ENCODE measurements around the gene HECTD4. TPM values are rescaled to one million over a fixed set of nuclear protein-coding genes. Genes with fewer than 3 reads are reported as not detected.

Gene HECTD4
- total and polyA plus RNA-seq, 12 donors, result 3.0 to 33.7 (median 23.9) TPM

GRCh38 chr12:112347581-112347982 is 34.6 kb downstream of the HECTD4 start:
- intact Hi-C loops (cut with DNase I), result no loop called here
- 70 to 85% methylated on average over 2 of the region's 2 CpGs for WGBS, 2 donors
- peaks cover 0 to 40% (median 23%) of the 10 kb centered on the region in 9 donors for H3K4me1 ChIP-seq

GRCh38 chr12:112346194-112346593 is 36.0 kb downstream of the HECTD4 start:
- no peak for ATAC-seq
- 67 to 76% methylated on average over 1 of the region's 1 CpG for WGBS, 2 donors
- Histone ChIP-seq H3K9me3 (no peaks in the 10 kb centered on the region), H3K4me3 (no peak overlapping the region), H3K27me3 (no peaks in the 10 kb centered on the region), H3K4me1 (peaks cover 0 to 38% (median 19%) of the 10 kb centered on the region in 9 donors), H3K27ac (no peak overlapping the region), H3K36me3 (no peaks in the 10 kb centered on the region)
- DNase-seq, result no peak
- TF ChIP-seq, protein P1, sequence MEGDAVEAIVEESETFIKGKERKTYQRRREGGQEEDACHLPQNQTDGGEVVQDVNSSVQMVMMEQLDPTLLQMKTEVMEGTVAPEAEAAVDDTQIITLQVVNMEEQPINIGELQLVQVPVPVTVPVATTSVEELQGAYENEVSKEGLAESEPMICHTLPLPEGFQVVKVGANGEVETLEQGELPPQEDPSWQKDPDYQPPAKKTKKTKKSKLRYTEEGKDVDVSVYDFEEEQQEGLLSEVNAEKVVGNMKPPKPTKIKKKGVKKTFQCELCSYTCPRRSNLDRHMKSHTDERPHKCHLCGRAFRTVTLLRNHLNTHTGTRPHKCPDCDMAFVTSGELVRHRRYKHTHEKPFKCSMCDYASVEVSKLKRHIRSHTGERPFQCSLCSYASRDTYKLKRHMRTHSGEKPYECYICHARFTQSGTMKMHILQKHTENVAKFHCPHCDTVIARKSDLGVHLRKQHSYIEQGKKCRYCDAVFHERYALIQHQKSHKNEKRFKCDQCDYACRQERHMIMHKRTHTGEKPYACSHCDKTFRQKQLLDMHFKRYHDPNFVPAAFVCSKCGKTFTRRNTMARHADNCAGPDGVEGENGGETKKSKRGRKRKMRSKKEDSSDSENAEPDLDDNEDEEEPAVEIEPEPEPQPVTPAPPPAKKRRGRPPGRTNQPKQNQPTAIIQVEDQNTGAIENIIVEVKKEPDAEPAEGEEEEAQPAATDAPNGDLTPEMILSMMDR (IDR thresholded peaks at IDR 0.05), result no peak
- intact Hi-C loops (cut with DNase I), result no loop called here

More at GRCh38 chr12:112347581-112347982, 34.6 kb downstream of the HECTD4 start:
- no peak overlapping the region for H3K4me3 ChIP-seq
- H3K9me3 ChIP-seq, result peaks cover 0 to under 1% (median 0%) of the 10 kb centered on the region in 11 donors
- TF ChIP-seq, protein P1 (IDR thresholded peaks at IDR 0.05), result no peak
- no peak overlapping the region for H3K27ac ChIP-seq
- H3K27me3 ChIP-seq, result no peaks in the 10 kb centered on the region
- no peak for ATAC-seq
- DNase-seq, result no peak
- H3K36me3 ChIP-seq, result no peaks in the 10 kb centered on the region

DNA sequence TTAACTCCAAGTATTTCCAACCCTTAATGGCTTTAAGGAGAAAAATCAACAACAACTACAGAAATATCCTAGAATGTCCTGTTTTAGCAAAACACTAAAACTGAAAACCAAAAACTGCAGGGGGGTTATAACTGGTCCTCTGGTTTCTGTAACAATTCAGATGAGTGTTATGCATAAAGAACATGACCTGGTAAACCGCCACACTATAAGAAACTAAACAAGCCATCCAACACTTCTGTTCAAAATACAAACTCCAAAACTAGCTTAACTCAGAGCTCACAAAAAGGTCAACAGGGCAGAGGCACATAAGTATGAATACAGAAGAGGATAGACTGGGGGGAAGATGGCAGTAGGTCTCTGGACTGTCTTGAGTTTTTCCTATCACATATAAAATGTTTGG is 38.0 kb downstream of the HECTD4 start:
- Histone ChIP-seq H3K4me3 (no peak overlapping the region), H3K9me3 (no peaks in the 10 kb centered on the region), H3K36me3 (no peaks in the 10 kb centered on the region), H3K27me3 (no peaks in the 10 kb centered on the region), H3K27ac (no peak overlapping the region), H3K4me1 (peaks cover 0 to 23% (median 7%) of the 10 kb centered on the region in 9 donors)
- DNase-seq, result no peak
- WGBS, 2 donors, result 95 to 98% methylated on average over 1 of the region's 1 CpG
- ATAC-seq, result no peak
- intact Hi-C loops (cut with DNase I), result no loop called here
- TF ChIP-seq, protein P1 (IDR thresholded peaks at IDR 0.05), result no peak

DNA sequence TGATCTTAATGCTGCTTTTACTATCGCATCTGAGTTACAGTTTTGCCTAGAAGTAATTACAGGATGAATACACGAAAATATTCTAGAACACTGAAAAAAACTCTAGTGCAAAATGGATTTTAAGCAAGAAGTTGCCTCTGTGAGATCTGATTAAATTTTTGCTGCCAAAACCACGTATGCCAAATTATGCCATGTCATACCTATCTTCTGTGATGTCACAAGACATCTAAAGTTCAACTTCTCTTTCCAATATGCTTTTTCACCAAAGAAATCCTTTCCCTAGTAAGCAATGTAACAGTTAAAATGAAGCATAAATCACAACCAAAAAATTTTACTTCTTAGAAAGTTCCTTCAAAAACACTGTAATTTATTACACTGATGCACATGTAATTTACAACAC is 39.6 kb downstream of the HECTD4 start:
- DNase-seq (no peak), ATAC-seq (no peak)
- H3K27ac ChIP-seq, result no peak overlapping the region
- no peak overlapping the region for H3K4me3 ChIP-seq
- H3K9me3 ChIP-seq, result peaks cover 0 to 11% (median 0%) of the 10 kb centered on the region in 11 donors
- intact Hi-C loops (cut with DNase I), result no loop called here
- peaks cover 0 to 9% (median 3%) of the 10 kb centered on the region in 9 donors for H3K4me1 ChIP-seq
- 83 to 89% methylated on average over 3 of the region's 3 CpGs for WGBS, 2 donors
- peaks cover 0 to 6% (median 0%) of the 10 kb centered on the region in 9 donors for H3K36me3 ChIP-seq
- no peaks in the 10 kb centered on the region for H3K27me3 ChIP-seq
- TF ChIP-seq, protein P1 (IDR thresholded peaks at IDR 0.05), result no peak

Data from heart right ventricle (tissue), 16 donors.